8988T (cell line): ENCODE measurements around the gene PIP5K1C.

Experiments used
- DNase-seq: peaks from one replicate; pipeline ENCODE4 v3.0.0; 2011

Gene PIP5K1C, protein sequence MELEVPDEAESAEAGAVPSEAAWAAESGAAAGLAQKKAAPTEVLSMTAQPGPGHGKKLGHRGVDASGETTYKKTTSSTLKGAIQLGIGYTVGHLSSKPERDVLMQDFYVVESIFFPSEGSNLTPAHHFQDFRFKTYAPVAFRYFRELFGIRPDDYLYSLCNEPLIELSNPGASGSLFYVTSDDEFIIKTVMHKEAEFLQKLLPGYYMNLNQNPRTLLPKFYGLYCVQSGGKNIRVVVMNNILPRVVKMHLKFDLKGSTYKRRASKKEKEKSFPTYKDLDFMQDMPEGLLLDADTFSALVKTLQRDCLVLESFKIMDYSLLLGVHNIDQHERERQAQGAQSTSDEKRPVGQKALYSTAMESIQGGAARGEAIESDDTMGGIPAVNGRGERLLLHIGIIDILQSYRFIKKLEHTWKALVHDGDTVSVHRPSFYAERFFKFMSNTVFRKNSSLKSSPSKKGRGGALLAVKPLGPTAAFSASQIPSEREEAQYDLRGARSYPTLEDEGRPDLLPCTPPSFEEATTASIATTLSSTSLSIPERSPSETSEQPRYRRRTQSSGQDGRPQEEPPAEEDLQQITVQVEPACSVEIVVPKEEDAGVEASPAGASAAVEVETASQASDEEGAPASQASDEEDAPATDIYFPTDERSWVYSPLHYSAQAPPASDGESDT

DNA sequence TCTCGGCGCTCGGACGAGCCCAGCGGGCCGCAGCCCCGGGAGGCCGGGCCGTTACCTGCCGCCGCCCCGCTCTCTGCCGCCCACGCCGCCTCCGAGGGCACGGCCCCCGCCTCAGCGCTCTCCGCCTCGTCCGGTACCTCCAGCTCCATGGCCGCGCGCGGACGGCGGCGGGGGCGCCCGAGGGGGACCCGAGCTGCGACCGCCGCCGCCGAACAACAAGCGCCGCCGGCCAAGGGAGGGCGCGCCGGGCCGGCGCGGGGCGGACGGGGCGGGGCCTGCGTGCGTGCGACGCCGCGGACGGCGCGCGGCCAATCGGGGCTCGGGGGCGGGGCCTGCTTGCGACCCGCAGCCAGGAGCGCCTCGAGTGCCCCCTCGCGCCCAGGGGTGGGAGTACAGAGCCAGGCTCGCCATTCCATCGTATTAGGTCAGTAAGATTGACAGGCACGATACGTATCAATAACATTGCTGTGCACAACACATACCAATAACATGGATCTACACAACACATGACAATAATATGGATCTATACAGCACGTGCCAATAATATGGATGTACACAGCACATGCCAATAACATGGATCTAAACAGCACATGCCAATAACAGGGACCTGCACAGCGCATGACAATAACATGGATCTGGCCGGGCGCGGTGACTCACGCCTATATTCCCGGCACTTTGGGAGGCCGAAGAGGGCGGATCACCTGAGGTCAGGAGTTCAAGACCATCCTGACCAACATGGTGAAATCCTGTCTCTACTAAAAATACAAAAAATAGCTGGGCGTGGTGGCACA, at the start of gene PIP5K1C:
PIP5K1C (minus strand) TSS at position 227 of the 791 bp plus-strand sequence; CDS start at position 149, 78 bp downstream.
- DNase-seq: peak; percentile 79

DNA sequence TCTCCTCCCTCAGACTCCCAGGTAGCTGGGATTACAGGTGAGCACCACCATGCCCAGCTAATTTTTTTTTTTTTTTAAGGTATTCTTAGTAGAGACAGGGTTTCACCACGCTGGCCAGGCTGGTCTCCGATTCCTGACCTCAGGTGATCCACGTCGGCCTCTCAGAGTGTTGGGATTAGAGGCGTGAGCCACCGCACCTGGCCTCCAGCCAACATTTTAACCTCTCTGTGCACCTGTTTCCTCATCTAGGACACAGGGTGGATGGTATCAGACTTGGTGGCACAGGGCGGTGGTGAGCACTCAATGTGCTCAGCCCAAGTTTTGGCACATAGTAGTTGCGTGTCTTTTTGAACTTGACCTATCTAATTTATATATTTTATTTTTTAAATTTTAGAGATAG, 48.7 kb upstream of the PIP5K1C start:
- no peak for DNase-seq

DNA sequence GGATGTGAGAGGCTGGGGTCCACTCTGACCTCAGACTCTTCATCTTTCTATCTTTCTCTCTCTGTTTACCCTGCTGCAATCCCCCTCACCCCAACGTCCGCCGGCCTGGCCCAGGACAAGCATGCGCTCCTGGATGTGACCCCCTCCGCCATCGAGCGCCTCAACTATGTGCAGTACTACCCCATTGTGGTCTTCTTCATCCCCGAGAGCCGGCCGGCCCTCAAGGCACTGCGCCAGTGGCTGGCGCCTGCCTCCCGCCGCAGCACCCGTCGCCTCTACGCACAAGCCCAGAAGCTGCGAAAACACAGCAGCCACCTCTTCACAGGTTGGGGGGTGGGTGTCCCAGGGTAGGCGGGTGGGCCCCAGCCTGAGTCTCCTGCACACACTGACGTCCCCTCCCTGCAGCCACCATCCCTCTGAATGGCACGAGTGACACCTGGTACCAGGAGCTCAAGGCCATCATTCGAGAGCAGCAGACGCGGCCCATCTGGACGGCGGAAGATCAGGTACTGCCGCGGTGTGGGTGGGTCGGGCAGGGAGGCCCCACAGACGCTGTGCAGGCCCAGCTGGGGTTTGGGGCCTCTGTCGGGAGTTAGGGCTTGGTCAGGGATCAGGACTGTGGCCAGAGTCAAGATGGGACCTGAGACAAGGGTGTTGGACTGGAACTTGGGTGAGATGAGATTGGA, 46.2 kb upstream of the PIP5K1C start:
- no peak for DNase-seq

DNA sequence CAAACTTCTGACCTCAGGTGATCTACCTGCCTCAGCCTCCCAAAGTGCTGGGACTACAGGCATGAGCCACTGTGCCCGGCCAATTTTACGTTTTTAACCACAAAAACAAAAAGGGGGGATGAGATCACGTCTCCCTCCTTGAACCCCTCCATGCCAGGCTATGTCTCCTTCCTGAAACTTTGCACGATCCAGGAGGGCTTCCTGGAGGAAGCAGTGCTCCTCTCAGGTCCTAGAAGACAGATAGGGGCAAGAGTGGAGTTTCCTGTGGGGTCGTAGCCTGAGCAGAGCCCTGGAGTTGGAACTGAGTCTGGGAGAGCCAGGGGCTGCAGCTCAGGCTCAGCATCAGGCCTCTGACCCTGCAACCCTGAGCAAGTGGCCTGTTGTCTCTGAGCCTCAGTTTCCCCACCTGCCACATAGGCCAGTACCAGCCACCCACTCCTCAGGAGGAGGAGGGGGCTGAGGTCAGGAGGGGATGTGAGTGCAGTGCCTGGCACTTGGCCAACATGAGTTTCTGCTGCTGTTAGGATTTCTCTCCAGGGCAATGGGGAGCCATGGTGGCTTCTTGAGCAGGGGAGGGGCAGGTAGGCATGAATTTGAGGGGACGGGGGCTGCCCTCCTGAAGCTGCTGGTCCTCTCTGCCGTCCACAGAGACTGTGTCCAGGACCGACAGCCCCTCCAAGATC, 45.2 kb upstream of the PIP5K1C start:
- no peak for DNase-seq

DNA sequence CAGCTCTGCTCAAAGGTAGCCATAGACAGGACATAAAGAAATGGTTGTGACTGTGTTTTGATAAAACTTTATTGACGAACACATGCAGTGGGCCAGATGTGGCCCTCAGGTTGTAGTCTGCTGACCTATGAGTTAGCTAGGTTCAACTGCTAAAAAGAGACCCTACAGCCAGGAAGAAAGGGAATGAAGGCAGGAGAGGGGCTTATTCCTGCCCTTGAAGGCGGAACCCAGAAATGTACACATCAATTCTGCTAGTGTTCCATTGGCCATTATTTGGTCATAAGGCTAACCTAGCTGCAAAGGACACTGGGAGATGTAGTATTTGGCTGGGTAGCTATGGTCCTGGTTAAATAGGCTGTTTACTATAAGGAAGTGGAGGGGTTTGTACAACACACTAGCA, 43.2 kb upstream of the PIP5K1C start:
- DNase-seq: peak; percentile 63

DNA sequence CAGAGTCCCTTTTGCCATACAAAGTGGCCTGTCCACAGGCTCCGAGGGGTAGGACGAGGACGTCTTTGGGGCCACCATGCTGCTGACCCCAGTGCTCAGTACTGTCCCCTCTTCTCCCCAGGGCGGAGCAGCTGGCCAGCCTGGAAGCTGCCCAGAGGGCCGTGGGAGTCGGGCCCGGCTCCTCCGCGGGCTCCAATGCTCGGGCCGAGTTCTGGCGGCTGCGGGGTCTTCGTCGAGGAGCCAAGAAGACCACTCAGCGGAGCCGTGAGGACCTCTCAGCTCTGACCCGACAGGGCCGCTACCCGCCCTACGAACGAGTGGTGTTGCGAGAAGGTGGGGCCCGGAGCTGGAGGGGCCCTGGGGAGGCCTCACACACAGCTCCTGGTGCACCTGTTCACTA, 40.2 kb upstream of the PIP5K1C start:
- no peak for DNase-seq

DNA sequence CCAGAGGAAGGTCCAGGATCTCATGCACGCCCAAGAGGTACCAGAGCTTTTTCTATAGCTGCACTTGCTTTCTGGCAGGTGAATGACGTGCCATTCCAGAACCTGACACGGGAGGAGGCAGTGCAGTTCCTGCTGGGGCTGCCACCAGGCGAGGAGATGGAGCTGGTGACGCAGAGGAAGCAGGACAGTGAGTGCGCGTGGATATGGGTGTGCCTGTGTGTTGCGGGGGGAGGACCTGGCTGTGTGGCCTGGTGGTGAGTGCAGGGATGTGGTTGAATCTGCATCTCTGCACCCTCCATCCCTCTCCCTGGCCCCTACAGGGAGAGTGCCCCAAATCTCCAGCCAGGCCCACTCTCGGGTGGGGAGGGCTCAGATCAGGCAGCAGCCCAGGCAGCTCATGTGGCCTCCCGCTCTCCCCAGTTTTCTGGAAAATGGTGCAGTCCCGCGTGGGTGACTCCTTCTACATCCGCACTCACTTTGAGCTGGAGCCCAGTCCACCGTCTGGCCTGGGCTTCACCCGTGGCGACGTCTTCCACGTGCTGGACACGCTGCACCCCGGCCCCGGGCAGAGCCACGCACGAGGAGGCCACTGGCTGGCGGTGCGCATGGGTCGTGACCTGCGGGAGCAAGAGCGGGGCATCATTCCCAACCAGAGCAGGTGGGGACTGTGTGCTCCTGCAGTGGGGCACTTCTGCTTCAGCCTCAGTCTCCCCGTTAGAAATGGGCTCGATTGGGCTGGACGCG, 38.4 kb upstream of the PIP5K1C start:
- DNase-seq: no peak

DNA sequence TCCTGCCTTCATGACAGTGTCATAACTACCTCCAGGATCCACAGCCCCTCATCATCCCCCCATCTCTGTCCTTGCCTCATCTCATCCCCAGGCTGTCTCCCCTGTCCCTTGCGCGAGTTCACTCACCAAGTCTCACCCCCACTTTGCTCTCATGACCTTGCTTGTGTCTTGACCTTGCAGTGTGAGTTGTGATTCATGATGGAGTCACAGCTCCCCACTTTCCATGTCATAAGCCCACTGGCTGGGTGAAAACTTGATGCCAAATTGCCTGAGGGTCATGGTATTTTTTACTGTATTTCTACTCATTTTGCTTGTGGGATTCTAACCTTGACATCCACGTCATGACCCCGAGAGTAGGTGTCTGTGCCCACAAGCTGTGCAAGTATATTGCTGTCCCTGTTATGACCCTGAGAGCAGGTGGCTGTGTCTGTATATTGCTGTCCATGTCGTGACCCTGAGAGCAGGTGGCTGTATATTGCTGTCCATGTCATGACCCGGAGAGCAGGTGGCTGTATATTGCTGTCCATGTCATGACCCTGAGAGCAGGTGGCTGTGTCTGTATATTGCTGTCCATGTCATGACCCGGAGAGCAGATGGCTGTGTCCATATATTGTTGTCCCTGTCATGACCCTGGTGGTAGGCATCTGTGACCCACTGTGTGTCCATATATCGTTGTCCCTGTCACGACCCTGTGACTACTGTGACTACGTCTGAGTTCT, 37.4 kb upstream of the PIP5K1C start:
- no peak for DNase-seq

DNA sequence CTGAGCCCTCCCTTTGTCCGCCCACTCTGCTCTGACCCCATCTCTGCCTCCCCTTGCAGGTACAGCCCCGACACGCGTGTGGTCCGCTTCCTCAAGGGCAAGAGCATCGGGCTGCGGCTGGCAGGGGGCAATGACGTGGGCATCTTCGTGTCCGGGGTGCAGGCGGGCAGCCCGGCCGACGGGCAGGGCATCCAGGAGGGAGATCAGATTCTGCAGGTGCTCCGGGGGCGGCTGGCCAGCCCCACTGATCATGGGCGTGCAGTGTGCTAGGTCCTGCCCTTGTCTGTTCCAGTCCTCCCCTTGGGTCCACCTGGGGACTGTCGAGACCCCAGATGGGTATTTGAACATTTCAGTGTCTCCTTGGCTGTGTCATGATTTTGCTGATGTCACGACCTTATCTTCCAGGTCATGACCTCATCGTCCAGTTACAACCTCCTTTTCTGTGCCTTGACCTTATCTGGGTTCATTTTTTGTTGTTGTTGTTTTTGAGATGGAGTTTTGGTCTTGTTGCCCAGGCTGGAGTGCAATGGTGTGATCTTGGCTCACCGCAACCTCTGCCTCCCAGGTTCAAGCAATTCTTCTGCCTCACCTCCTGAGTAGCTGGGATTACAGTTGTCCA, 35.9 kb upstream of the PIP5K1C start:
- no peak for DNase-seq

DNA sequence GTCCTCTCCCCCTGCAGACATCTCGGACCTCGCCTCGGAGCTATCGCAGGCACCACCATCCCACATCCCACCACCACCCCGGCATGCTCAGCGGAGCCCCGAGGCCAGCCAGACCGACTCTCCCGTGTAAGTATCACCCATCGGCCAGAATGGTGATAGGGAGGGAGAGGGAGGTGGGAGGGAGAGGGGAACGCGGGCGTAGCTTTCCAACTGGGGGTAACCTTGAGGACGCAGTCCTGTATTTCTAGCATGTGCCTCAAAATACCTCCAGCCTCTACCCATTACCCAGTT, 34.0 kb upstream of the PIP5K1C start:
- no peak for DNase-seq

DNA sequence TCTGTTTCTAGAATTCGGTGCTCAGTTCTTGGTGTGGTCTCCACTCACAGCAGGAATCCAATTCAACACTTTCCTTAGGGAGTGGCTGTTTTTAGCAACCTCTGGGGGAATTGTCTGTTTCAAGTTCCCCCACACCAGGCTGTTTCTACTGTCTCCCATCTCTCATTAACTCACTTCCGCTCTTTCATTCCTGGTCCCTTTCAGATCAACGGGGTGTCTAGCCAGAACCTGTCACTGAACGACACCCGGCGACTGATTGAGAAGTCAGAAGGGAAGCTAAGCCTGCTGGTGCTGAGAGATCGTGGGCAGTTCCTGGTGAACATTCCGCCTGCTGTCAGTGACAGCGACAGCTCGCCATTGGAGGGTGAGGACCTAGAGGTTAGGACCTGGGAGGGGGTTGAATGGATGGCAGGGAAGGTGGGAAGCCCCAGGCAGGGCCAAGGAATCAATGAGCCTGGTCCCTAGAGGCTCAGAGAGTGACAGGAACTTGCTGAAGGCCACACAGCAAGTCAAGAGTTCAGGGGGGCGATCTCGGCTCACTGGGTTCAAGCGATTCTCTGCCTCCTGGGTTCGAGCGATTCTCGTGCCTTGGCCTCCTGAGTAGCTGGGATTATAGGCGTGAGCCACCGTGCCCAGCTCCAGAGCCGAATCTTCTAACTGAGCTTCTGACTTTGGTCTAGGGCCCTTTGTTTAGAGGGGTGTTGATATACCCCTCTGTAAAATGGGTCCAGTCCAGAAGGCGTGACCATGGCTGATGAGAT, 33.5 kb upstream of the PIP5K1C start:
- DNase-seq: no peak

DNA sequence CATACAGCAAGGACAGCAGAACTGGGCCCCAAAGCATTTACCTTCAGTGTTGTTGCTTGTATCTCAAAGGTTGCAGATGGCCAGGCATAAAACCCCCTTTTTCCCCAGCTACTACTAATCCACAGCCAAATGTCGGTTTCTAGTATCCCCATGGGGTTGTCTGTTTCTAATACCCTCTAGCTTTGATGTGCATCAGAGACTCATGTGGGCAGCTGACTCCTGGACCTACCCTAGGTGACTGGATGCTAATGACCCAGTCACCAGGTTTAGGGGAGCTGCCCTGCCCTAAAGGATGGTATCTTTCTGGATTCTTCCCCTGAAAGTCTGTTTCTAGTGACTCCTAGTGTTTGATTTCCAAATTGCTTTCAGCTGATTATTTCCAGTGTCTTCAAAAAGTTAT, 31.8 kb upstream of the PIP5K1C start:
- DNase-seq: no peak

DNA sequence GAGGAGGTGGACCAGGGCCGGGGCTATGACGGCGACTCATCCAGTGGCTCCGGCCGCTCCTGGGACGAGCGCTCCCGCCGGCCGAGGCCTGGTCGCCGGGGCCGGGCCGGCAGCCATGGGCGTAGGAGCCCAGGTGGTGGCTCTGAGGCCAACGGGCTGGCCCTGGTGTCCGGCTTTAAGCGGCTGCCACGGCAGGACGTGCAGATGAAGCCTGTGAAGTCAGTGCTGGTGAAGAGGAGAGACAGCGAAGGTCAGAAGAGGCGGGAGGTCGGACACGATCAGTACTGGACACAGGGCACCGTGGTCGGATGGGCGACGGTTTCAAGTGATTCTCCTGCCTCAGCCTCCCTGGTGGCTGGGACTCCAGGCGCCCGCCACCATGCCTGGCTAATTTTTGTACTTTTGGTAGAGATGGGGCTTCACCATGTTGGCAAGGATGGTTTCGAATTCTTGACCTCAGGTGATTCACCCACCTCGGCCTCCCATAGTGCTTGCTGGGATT, 30.2 kb upstream of the PIP5K1C start:
- no peak for DNase-seq

DNA sequence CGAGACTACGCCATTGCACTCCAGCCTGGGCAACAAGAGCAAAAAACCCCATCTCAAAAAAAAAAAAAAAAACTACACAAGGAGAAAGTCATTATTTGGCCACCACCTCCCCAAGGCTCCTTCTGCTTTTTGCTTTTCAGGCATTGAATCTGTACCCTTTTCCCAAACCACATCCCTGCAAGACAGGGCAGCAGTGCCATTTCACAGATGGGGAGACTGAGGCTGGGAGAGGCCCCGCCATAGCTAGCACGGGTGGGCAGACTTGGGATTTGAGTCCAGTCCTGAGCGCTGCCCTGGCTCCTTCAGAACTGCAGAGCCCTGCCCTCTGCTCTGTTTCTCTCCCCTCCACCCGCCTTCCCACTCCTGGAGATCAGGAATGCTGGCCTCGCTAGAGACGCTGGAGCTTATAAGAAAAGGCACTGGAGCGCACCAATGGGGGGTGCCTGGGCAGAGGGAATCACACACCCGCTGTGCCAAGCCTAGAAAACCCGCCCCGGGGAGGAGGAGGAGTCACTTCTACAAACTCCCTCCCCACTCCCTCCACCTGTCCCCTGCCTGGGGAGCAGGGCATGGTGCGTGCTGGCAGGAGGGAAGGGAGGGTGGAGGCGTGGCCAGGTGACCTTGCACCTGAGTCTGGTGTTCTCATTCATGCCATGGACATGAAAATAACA, 25.5 kb upstream of the PIP5K1C start:
- no peak for DNase-seq

DNA sequence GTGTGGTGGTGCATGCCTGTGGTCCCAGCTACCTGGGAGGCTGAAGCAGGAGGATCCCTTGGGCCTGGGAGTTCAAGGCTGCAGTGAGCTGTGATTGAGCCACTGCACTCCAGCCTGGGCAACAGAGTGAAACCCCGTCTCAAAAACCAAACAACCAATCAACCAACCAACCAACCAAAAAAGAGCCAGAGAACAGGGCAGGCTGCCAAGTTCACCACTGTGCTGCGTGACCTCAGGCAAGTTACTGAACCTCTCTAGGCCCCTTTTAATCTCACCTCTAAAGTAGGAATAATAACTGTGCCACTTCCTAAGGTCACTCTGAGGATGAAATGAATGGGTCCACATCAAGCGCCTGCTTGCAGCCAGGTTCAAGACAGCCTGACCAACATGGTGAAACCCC, 24.9 kb upstream of the PIP5K1C start:
- no peak for DNase-seq

DNA sequence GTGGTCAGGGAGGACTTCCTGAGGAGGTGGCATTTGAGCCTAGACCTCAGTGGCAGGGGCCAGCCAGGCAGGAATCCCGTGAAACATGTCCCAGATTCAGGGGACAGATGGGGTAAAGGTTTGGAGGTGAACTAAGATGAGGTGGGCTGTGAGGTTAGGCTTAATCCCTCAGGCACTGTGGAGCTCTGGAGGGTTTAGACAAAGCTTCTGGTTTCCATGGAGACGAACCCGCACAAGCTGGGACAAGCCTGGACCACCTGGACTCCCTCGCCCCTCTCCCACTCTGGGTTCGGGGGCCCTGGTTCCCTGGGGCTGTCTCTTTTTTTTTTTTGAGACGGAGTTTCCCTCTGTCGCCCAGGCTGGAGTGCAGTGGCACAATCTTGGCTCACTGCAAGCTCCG, 23.6 kb upstream of the PIP5K1C start:
- no peak for DNase-seq

DNA sequence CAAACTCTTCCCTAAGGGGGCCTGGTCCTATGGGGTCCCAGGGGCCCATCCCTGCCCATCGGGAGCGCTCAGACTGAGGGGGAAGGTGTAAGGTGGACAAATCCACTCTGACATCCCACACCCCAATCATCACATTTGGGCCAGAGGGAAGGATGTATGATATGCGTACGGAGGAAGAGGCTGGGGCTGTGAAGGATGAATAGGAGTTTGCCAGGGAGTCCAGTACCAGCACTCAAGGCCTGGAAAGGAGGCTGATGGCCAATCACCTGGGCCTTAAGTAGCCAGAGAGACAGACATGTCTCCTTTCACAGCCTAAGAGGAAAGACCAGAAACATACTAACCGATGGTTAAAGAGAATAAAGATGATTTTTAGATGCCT, 22.8 kb upstream of the PIP5K1C start:
- no peak for DNase-seq

DNA sequence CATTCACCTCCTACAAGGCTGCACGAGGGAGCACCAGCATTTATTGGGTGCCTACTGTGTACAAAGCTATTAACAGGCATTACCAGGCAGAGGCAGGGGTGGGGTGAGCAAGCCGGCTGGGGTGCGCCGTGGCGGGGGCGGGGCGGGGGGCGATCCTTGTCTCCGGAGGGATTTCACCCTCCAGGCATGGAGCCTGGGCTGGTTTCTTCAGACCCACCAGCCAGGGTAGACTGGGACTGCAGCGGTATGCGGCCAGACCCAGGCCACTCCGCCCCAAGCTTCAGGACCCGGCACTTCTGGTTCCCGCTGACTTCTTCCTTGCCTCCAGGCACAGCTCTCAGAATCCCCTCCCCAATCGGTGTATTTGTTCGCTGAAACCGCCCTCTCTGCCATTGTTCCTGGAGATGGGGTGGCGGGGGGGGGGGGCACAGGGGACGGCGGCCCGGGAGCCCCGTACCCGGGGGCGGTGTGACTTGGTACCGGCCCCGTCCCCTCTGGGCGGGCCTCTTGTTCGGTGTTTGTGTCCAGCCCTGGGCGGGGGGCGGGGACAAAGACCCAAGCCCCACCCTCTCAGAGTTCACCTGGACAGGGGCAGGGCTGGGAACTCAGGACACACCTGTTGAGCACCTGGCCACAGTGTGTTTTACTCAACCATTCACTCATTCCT, 22.3 kb upstream of the PIP5K1C start:
- no peak for DNase-seq
